GM19035 (cell line): ENCODE data around the gene TRIM7.

Experiments
- ATAC-seq: cut with Tn5 transposase; IDR thresholded peaks from one replicate; pipeline ENCODE4 v1.9.1; 2021; ENCODE audit not compliant: unreplicated experiment

Gene TRIM7

GRCh38 chr5:181233088-181233800, 28.2 kb upstream of the TRIM7 start:
- ATAC-seq, result no peak

- no peak for ATAC-seq
Observed at GRCh38 chr5:181232593-181232992, 27.6 kb upstream of the TRIM7 start.

GRCh38 chr5:181231432-181231831, 26.4 kb upstream of the TRIM7 start:
- ATAC-seq, result no peak

GRCh38 chr5:181230551-181230950, 25.6 kb upstream of the TRIM7 start:
- no peak for ATAC-seq

- ATAC-seq, result no peak
Observed at GRCh38 chr5:181229996-181230395, 25.0 kb upstream of the TRIM7 start.

GRCh38 chr5:181224390-181225229, 19.6 kb upstream of the TRIM7 start:
- no peak for ATAC-seq

GRCh38 chr5:181223729-181224389, 18.9 kb upstream of the TRIM7 start:
- peak; percentile 0 for ATAC-seq

- ATAC-seq, result peak; percentile 65
Observed at GRCh38 chr5:181223058-181223728, 18.2 kb upstream of the TRIM7 start, which contains the start of gene TRIM41. Gene TRIM41 (plus strand): TSS chr5:181223281. CDS start chr5:181224000, 719 bp downstream.

GRCh38 chr5:181222630-181223057, 17.6 kb upstream of the TRIM7 start:
- no peak for ATAC-seq

- ATAC-seq, result peak; percentile 30
Observed at GRCh38 chr5:181221792-181222629, 17.0 kb upstream of the TRIM7 start.

- no peak for ATAC-seq
Observed at GRCh38 chr5:181221105-181221791, 16.3 kb upstream of the TRIM7 start.

- no peak for ATAC-seq
Observed at GRCh38 chr5:181220178-181220515, 15.2 kb upstream of the TRIM7 start.

GRCh38 chr5:181219262-181220177, 14.5 kb upstream of the TRIM7 start:
- no peak for ATAC-seq

GRCh38 chr5:181218795-181219124, 13.8 kb upstream of the TRIM7 start:
- no peak for ATAC-seq

- peak; percentile 20 for ATAC-seq
Observed at GRCh38 chr5:181217803-181218062, 12.7 kb upstream of the TRIM7 start.

GRCh38 chr5:181217111-181217802, 12.3 kb upstream of the TRIM7 start:
- ATAC-seq, result peak; percentile 20

- no peak for ATAC-seq
Observed at GRCh38 chr5:181215997-181216989, 11.3 kb upstream of the TRIM7 start.
